ENCODE results near the gene NFATC2.

The NFATC2 gene

DNA sequence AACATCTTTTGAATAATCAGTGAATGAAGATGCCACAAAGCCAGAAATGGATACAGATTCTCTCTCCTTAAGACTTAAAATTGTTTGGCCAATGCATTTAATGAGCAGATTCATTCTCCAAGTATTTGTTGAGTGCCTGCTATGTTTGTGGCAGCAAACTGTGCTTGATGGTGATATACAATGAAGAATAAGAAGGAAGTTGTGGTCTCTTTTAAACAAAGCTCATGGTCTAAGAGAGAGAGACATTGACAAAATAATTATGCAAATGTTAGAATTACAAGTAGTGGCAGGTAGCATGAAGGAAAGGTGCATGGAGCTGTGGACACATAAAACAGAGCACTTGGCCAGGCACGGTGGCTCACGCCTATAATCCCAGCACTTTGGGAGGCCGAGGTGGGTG, 28.3 kb downstream of the NFATC2 start:
- no peak for DNase-seq (ENCODE audit: low read depth)

DNA sequence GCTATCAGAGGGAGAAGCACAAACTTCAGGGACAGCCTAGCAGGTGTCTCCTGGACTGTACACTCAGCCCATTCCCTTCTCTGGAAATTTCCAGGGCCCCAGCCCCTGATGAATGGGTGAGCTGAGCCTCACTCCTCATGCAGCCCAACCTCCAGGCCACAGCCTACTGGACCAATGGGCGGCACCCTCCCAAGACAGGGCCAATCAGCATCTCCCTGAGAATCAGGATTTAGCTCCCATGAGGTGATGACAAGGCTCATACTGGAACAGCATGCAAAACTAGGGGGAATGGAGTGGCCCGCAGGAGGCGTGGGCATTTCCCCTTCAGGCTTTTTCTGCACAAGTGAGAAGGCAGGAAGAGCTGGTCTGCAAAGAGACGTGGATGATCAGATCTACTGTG, 29.0 kb downstream of the NFATC2 start:
- DNase-seq (ENCODE audit: low read depth), result no peak

- DNase-seq (ENCODE audit: low read depth), result no peak
These were observed 29.9 kb downstream of the NFATC2 start for GRCh38 chr20:51512645-51513044.

DNA sequence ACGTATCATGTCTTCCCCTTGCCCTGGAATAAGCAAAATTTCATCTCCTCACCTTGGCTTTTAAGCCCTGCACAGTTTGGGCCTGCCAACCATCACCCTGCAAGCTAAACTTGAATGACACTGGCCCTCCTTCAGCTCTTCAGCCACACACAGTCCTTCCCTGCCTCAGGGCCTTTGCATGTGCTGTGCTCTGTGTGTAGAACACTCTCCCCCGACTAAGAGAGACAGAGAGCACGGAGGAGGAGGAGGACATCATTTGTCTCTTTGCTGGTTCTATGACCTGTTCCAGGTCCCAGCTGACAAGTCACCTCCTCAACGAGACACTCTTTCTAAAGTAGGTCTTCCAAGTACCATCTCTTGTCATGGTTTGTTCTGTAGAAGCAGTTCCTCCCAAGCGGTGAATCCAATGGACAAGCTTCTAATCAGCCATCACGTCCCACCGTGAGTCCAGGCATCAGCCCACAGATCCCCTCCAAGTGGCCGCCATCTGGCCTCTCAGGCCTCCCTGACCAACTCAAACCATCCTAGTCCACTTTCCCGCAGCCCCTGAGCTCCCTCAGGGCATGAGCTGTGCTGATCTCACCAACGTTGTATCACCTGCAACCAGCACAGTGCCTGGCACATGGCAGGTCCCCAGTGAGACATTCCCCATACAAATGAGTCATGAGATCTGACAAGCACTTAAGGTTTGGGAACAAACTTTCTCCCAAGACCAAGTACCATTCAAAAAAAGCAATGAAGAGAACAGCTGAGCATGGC, 30.5 kb downstream of the NFATC2 start:
- DNase-seq (ENCODE audit: low read depth), result no peak

GRCh38 chr20:51510936-51511605, 31.4 kb downstream of the NFATC2 start:
- no peak for DNase-seq (ENCODE audit: low read depth)

- DNase-seq (ENCODE audit: low read depth), result no peak
These were observed 32.4 kb downstream of the NFATC2 start for GRCh38 chr20:51510169-51510568.

DNA sequence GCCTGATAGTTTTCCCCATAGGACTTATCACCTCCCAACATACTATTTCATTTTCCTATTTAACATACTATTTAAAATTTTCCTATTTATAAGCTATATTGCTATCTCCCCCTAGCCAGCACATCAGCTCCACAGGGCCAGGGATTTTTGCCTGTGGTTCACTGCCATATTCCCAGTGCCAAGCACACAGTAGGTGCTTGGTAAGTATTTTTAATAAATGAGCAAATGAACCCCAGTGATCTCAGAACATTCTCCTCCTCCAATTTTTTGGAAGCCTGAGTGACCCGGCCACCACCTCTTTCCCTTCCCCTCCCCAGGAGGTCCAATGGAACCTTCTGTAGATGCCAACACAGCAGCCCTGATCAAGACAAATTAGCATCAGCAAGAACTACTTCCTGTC, 33.3 kb downstream of the NFATC2 start:
- DNase-seq (ENCODE audit: low read depth), result no peak

GRCh38 chr20:51508780-51509179, 33.7 kb downstream of the NFATC2 start:
- no peak for DNase-seq (ENCODE audit: low read depth)

DNA sequence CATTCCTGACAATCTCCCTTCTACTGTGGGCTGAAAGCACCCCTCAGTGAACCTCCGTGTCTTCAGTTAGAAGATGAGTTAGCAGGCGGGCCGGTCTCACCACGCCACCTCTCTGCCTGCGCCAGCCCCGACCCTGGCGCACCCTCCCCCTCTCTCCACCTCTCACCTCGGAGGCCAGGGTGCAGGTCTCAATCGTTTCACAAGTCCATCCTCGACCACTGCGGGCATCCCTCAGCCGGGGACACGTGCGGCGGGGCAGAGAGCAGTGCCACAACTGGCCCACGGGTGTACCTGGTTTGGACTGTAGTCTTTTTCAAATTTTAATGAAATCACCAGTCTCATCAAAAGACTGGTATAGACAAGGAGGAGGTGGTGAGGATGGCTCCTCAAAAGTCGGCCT, 34.4 kb downstream of the NFATC2 start:
- DNase-seq (ENCODE audit: low read depth), result no peak

- no peak for DNase-seq (ENCODE audit: low read depth)
These were observed 35.1 kb downstream of the NFATC2 start for GRCh38 chr20:51507216-51508036.

DNA sequence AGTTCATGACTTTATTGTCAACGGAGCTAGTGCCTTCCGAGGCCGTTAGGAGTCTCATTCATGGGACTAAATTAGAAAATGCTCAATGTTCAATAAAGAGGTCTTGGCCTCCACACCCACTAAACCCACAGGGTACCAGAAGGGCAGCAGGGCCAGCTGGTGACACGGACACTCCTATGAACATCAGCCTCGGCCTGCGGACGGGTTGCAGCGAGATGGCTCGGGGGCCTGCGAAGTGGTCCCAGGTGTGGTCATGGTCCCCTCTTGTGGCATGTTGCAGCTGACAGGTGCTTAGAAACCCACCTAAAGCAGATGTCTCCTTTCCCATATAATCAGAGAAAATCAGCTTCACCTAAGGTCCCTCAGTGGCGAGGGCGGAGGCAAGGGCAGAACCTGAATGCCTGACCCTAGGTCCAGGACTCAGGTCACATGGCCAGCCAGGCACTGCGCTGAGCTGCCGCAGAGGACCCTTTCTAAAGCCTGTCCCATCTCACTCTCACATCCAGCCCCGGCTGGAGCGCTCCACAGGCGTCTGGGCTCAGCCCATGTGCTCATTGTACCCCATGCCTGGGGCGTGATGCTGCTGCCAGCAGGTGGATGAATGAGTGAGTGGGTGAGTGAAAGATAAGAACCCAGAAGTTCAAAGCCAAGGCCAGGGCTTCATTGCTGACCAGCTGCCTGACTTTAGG, 35.8 kb downstream of the NFATC2 start:
- no peak for DNase-seq (ENCODE audit: low read depth)

- no peak for DNase-seq (ENCODE audit: low read depth)
These were observed 37.0 kb downstream of the NFATC2 start for GRCh38 chr20:51505566-51505965.

- no peak for DNase-seq (ENCODE audit: low read depth)
These were observed 39.1 kb downstream of the NFATC2 start for GRCh38 chr20:51503376-51503775.

- no peak for DNase-seq (ENCODE audit: low read depth)
These were observed 41.6 kb downstream of the NFATC2 start for GRCh38 chr20:51500936-51501335.

DNA sequence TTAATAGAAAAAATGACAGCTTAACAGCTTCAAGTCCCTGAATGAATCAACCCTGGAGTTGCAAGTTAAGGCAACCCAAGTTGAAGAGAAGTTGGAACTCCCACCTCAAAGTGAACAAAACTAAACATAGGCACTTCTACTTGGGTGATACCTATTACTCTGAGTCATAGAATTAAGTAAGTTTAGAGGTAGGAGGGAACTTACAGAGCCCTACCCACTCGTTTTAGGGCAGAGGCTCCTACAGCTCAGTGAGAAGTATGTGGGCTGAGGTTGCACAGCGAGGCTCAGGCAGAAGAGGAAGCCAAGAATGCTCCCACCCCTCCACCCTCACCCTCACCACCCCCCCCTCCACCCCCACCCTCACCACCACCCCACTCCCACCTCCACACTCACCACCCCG, 42.2 kb downstream of the NFATC2 start:
- no peak for DNase-seq (ENCODE audit: low read depth)

- DNase-seq (ENCODE audit: low read depth), result no peak
These were observed 43.6 kb downstream of the NFATC2 start for GRCh38 chr20:51498765-51499540.

DNA sequence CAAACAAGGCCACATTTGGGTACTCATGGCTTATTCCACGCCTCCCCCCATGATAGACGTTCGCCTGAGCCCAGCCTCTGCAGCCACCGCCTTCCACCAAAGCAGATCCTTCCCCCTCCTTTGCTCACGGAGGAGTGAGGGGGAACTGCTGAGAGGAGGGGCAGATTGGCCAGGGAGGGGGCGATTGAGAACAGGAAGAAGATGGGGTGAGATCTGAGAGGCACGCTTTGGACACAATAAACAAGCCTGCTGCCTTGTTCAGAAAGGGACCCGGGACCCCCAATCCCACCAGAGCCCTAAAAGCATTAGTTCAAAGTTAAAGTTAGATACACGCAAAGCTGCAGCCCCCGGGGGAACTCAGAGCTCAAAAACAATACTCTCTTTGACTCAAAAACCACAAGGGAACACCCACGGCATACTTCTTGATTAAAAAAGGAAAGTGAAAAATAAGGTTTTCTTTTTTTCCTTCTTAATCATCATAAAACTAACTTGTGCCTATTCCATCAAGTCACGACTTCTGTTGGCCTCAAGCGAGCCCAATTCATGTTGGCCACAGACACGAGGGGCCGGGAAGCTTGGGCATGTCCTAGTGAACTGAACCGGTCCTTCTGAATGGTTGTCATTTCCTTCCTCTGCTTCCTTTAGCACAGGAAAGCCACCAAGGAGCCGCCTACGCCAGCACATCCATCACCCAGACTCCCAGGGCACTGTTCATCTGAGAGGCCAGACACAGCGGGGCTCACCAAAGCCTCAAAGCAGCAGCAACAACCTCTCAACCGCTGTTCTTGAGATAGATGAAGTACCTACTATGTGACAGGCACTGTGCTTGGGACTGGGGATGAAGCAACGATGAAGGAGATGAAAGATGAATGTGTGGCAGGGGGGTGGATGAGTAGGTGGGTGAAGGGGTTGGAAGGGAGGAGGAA, 44.7 kb downstream of the NFATC2 start:
- DNase-seq (ENCODE audit: low read depth), result no peak

GRCh38 chr20:51496964-51497363, 45.6 kb downstream of the NFATC2 start:
- no peak for DNase-seq (ENCODE audit: low read depth)

DNA sequence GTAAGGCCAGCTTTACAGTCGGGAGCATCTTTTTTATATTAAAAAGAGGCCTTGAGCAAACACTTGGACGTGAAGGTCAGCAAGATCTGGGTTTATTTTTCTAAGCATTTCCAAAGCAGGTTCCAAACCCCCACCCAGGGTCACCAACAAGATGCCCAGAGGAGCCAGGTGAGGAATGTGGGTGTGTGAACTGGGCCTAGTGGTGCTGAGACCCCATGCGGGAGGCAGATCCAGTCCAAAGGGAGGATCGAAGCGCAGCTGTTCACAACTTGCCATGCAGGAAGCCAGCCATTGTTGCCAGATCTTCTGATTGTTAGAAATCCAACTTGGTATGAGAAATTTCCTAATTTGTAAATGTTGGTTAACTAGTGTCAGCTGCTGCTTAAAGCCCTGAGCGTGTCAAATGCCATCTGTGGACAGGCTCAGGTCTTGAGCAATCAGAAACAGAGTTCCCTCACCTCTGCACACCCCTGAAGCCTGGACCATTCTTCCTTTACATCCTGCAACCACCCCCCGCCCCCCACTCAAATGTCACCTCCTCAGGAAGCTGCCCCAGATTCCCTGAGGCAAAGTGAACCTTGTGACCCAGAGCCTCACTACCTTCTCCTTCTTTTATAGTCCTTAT, 46.5 kb downstream of the NFATC2 start:
- DNase-seq (ENCODE audit: low read depth), result no peak

- no peak for DNase-seq (ENCODE audit: low read depth)
These were observed 47.2 kb downstream of the NFATC2 start for GRCh38 chr20:51495291-51495690.
